Lung (tissue), 12 donors: Measurements from ENCODE around the gene GNA14. TPM values are rescaled to one million over a fixed set of nuclear protein-coding genes. Genes with fewer than 3 reads are reported as not detected.
"Not testable (repeated sequence)": the region's sequence is repeated elsewhere in the genome, so short reads cannot be mapped to it uniquely, and the experiment has no call there.

Experiments used
- ATAC-seq: fragments of 200-7000 bp; cut with Tn5 transposase; one replicate; pipeline ENCODE4 v1.9.1; 2020; ENCODE audit warnings: moderate number of reproducible peaks; ENCODE audit not compliant: insufficient read depth, low FRiP score
- DNase-seq, 3 donors: peaks; one replicate each; pipeline ENCODE4 v3.0.0-alpha.2; 2013 to 2017
- H3K27ac ChIP-seq, 2 donors: one replicate each; pipeline ENCODE4 v1.5.1; 2013; ENCODE audit warnings: mild to moderate bottlenecking in 2 of 2, moderate library complexity in 2 of 2, control low read depth in 1 of 2, inconsistent platforms in 1 of 2, low read depth in 1 of 2, low read length in 1 of 2
- H3K27me3 ChIP-seq, 3 donors: one replicate each; pipeline ENCODE4 v1.5.1; 2013; ENCODE audit warnings: low read length in 2 of 3; ENCODE audit not compliant: control insufficient read depth in 3 of 3, insufficient read depth in 3 of 3
- H3K36me3 ChIP-seq, 4 donors: one replicate each; pipeline ENCODE4 v1.5.1; 2013; ENCODE audit warnings: low read length in 4 of 4, mild to moderate bottlenecking in 1 of 4, moderate library complexity in 1 of 4; ENCODE audit not compliant: control insufficient read depth in 4 of 4, insufficient read depth in 4 of 4
- H3K4me1 ChIP-seq, 5 donors: one replicate each; pipeline ENCODE4 v1.5.1; 2013; ENCODE audit warnings: low read length in 5 of 5, mild to moderate bottlenecking in 2 of 5, moderate library complexity in 1 of 5; ENCODE audit not compliant: control insufficient read depth in 5 of 5, insufficient read depth in 5 of 5
- H3K4me3 ChIP-seq: one replicate; pipeline ENCODE4 v1.5.1; 2013; ENCODE audit warnings: mild to moderate bottlenecking, control low read depth, moderate library complexity
- H3K9ac ChIP-seq, 2 donors: one replicate each; pipeline ENCODE4 v1.5.1; 2013; ENCODE audit warnings: low read length in 2 of 2, control low read depth in 1 of 2; ENCODE audit not compliant: insufficient read depth in 1 of 2
- H3K9me3 ChIP-seq, 4 donors: one replicate each; pipeline ENCODE4 v1.5.1; 2013; ENCODE audit warnings: low read length in 3 of 4, mild to moderate bottlenecking in 1 of 4, moderate library complexity in 1 of 4; ENCODE audit not compliant: control insufficient read depth in 4 of 4, insufficient read depth in 3 of 4
- CTCF ChIP-seq: IDR thresholded peaks from 2 replicates; pipeline ENCODE4 v1.5.1; 2012; ENCODE audit warnings: mild to moderate bottlenecking; ENCODE audit errors: control extremely low read depth, extremely low read depth
- WGBS, 2 donors: extraction: QIAGEN DNeasy Blood & Tissue Kit; methylation state at CpG; one replicate each; pipeline ENCODE4 v1.1.7; 2013; 5-methylcytosine and 5-hydroxymethylcytosine counted together
- polyA plus RNA-seq, 2 donors: library from polyadenylated mRNA; stranded (reverse); fragments of 200-250 nt; gene quantifications; one replicate each; pipeline ENCODE4 v1.2.1, GENCODE V29; 2013
- total RNA-seq, 2 donors: library from RNA; depleted of rRNA in 1 of 2; stranded (reverse); fragments of >200 nt in 1 of 2; gene quantifications; one replicate each; pipeline ENCODE4 v1.2.1, GENCODE V29; 2014 to 2021
- donor health status: control.
- donor health status: control.
- donor health status: Bipolar disorder and iron deficiency.
- donor health status: healthy.
- donor health status: DM: yes; HTN: yes; CAD: no.

Gene GNA14
- total and polyA plus RNA-seq, 4 donors = 4.1 to 15.1 (median 11.3) TPM

DNA sequence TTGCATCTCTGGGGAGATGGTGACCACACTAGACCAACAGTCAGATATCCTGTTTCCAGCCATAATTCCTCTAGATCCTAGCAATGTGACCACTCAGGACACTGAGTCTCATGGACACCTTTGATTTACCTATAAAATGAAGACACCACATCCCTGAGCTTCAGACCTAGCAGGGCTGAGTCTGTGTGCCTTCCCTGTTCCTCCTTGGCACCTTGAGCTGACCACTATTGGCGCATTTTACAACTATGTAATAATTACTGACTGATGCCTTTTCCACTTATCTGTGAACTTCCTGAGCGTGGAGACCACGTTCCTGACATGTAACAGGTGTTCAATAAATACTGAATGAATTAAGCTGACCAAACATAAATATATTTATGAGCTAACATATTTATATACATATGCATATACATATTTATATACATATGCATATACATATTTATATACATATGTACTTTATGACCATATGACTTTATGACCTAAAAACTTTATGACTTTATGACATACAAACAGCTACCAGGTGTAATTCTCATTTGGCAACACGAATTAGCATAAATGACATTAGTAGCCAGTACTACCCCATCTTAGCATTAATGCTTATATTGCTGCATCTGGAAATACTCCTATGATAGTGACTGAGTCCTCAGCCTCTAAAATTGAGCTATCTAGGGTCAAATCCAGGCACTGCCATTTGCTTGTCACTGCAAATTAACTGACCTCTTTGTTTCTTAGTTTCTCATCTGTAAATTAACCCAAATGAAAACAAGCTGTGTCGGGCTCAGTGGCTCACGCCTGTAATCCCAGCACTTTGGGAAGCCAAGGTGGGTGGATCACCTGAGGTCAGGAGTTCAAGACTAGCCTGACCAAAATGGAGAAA lies 150.6 kb downstream of the GNA14 start:
- no peaks in the 10 kb centered on the region for H3K27me3 ChIP-seq
- H3K9ac ChIP-seq = no peak overlapping the region
- WGBS, 2 donors = 94 to 95% methylated on average over 6 of the region's 6 CpGs
- no peak for TF ChIP-seq CTCF
- no peaks in the 10 kb centered on the region for H3K9me3 ChIP-seq
- ATAC-seq (no peak), DNase-seq (no peak)
- peaks cover 0 to 19% (median 0%) of the 10 kb centered on the region in 5 donors for H3K4me1 ChIP-seq
- no peak overlapping the region for H3K4me3 ChIP-seq
- H3K36me3 ChIP-seq = no peaks in the 10 kb centered on the region
- no peak overlapping the region for H3K27ac ChIP-seq

- Histone ChIP-seq H3K36me3 (no peaks in the 10 kb centered on the region), H3K4me3 (no peak overlapping the region), H3K9ac (no peak overlapping the region), H3K27me3 (no peaks in the 10 kb centered on the region), H3K4me1 (peaks cover 0 to 19% (median 0%) of the 10 kb centered on the region in 5 donors), H3K27ac (no peak overlapping the region), H3K9me3 (peaks cover 0 to 5% (median 1%) of the 10 kb centered on the region in 4 donors)
- TF ChIP-seq CTCF = no peak
- ATAC-seq (no peak), DNase-seq (peak in 2 of 3 donors; percentile 71 to 79)
- 65 to 76% methylated on average over 4 of the region's 4 CpGs for WGBS, 2 donors
Observed at GRCh38 chr9:77495834-77496671, 152.1 kb downstream of the GNA14 start.

- not testable (repeated sequence) for H3K27me3 ChIP-seq, H3K27ac ChIP-seq, H3K9me3 ChIP-seq, H3K9ac ChIP-seq, ATAC-seq, H3K4me1 ChIP-seq, H3K4me3 ChIP-seq, DNase-seq, H3K36me3 ChIP-seq
- 96 to 98% methylated on average over 16 to 18 of the region's 18 CpGs for WGBS, 2 donors
Observed at GRCh38 chr9:77490279-77490678, 157.8 kb downstream of the GNA14 start.

GRCh38 chr9:77489405-77490163 lies 158.5 kb downstream of the GNA14 start:
- 47 to 86% methylated on average over 22 to 23 of the region's 23 CpGs for WGBS, 2 donors
- not testable (repeated sequence) for DNase-seq, H3K27ac ChIP-seq, ATAC-seq, H3K27me3 ChIP-seq, H3K9ac ChIP-seq, H3K4me1 ChIP-seq, H3K9me3 ChIP-seq, H3K4me3 ChIP-seq, H3K36me3 ChIP-seq
